Activated B cell treated with CpG ODN at 0.5 μM for 24 hours (primary cell): Measurements from ENCODE around the gene NRROS. TPM values are rescaled to one million over a fixed set of nuclear protein-coding genes. Genes with fewer than 3 reads are reported as not detected.

Source experiments
- ATAC-seq: fragments of 200-7000 bp; cut with Tn5 transposase; one replicate; pipeline ENCODE4 v1.10.0; 2021; ENCODE audit warnings: low read depth, mild to moderate bottlenecking, moderate library complexity
- CTCF ChIA-PET: fragments of 350-600 bp; sonication (Branson Sonifier 250); formaldehyde crosslinking; loops from one replicate; lab custom pipeline; 2021; ENCODE audit warnings: antibody characterized with exemption; lab: Charles Lee
- POLR2A ChIA-PET: fragments of 350-600 bp; sonication (Branson Sonifier 250); formaldehyde crosslinking; loops from one replicate; lab custom pipeline; 2021; ENCODE audit warnings: antibody characterized with exemption; lab: Charles Lee
- DNase-seq: peaks from one replicate; pipeline ENCODE4 v3.0.0; 2022
- H3K27ac Mint-ChIP-seq: one replicate; pipeline ENCODE4 v1.8.0; 2020; ENCODE audit warnings: mixed read lengths
- H3K27me3 Mint-ChIP-seq: one replicate; pipeline ENCODE4 v1.8.0; 2021; ENCODE audit warnings: mixed read lengths
- H3K36me3 Mint-ChIP-seq: one replicate; pipeline ENCODE4 v1.8.0; 2021; ENCODE audit warnings: low read depth, mixed read lengths
- H3K4me1 Mint-ChIP-seq: one replicate; pipeline ENCODE4 v1.8.0; 2021; ENCODE audit warnings: mixed read lengths
- H3K4me3 Mint-ChIP-seq: one replicate; pipeline ENCODE4 v1.8.0; 2020; ENCODE audit warnings: mild to moderate bottlenecking, mixed read lengths
- H3K9me3 Mint-ChIP-seq: one replicate; pipeline ENCODE4 v1.8.0; 2020; ENCODE audit warnings: mixed read lengths
- intact Hi-C: fragments of 100-400 bp; cut with micrococcal nuclease; formaldehyde crosslinking; loops from one replicate; pipeline ENCODE4 v1.15.1; 2024
- total RNA-seq: library from RNA; stranded (reverse); gene quantifications from 2 replicates; pipeline ENCODE4 v1.2.3, GENCODE V29; 2022
- TF ChIP-seq, protein P1 (sequence below): fragments of 200-600 bp; IDR thresholded peaks from one replicate; pipeline ENCODE4 v1.8.0; 2022; ENCODE audit warnings: antibody characterized with exemption, mild to moderate bottlenecking

Gene NRROS
- total RNA-seq, 1 donor from 2014 or later: 92.4 TPM

DNA sequence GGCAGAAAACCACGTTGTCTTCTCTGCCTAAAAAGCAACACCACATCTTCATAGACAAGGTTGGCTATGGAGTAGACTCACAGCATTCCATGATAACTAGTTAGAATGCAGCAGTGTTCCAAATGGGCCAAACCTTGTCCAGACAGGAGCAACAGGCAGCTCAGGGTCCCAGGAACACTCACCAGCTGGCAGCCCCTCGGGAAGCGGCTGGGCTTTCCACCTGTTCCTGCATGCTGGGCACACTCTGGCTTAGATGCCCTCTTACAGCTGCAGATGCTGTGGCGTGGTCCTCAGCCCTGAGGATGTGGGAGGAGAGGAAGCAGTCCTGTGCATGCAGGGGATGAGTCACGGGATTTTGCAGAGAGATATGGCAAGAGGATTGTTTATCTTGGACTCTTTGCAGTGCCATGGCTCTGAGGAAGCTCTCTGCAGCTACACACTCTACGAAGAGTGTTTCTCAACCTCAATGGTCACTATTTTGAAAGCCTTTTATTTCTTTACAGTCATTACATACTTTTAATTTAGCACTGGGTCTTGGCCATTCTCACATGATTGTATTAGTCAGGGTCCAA lies 11.3 kb downstream of the NRROS start:
- no peaks in the 10 kb centered on the region for H3K9me3 Mint-ChIP-seq
- peaks cover 68% of the 10 kb centered on the region for H3K4me1 Mint-ChIP-seq
- ChIA-PET POLR2A (interaction anchor here (0.6 to 1.5 kb wide), 2 partner anchors 11 to 43 kb away, joined by 3 to 5 read pairs; partner anchors contain the start of gene NRROS), CTCF (no interaction called here)
- H3K27me3 Mint-ChIP-seq: no peaks in the 10 kb centered on the region
- DNase-seq: no peak
- intact Hi-C loops: no loop called here
- H3K27ac Mint-ChIP-seq: no peak overlapping the region
- TF ChIP-seq, protein P1, sequence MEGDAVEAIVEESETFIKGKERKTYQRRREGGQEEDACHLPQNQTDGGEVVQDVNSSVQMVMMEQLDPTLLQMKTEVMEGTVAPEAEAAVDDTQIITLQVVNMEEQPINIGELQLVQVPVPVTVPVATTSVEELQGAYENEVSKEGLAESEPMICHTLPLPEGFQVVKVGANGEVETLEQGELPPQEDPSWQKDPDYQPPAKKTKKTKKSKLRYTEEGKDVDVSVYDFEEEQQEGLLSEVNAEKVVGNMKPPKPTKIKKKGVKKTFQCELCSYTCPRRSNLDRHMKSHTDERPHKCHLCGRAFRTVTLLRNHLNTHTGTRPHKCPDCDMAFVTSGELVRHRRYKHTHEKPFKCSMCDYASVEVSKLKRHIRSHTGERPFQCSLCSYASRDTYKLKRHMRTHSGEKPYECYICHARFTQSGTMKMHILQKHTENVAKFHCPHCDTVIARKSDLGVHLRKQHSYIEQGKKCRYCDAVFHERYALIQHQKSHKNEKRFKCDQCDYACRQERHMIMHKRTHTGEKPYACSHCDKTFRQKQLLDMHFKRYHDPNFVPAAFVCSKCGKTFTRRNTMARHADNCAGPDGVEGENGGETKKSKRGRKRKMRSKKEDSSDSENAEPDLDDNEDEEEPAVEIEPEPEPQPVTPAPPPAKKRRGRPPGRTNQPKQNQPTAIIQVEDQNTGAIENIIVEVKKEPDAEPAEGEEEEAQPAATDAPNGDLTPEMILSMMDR: no peak
- ATAC-seq: no peak
- H3K4me3 Mint-ChIP-seq: no peak overlapping the region
- peaks cover 86% of the 10 kb centered on the region for H3K36me3 Mint-ChIP-seq

- no peak for ATAC-seq
- TF ChIP-seq, protein P1: no peak
- intact Hi-C loops: no loop called here
- no peak overlapping the region for H3K27ac Mint-ChIP-seq
- H3K4me3 Mint-ChIP-seq: no peak overlapping the region
- no peak for DNase-seq
- no peaks in the 10 kb centered on the region for H3K27me3 Mint-ChIP-seq
- ChIA-PET POLR2A (no interaction called here), CTCF (no interaction called here)
- H3K9me3 Mint-ChIP-seq: no peaks in the 10 kb centered on the region
- H3K4me1 Mint-ChIP-seq: peaks cover 58% of the 10 kb centered on the region
- peaks cover 86% of the 10 kb centered on the region for H3K36me3 Mint-ChIP-seq
These were observed 12.3 kb downstream of the NRROS start for GRCh38 chr3:196651819-196652218.

DNA sequence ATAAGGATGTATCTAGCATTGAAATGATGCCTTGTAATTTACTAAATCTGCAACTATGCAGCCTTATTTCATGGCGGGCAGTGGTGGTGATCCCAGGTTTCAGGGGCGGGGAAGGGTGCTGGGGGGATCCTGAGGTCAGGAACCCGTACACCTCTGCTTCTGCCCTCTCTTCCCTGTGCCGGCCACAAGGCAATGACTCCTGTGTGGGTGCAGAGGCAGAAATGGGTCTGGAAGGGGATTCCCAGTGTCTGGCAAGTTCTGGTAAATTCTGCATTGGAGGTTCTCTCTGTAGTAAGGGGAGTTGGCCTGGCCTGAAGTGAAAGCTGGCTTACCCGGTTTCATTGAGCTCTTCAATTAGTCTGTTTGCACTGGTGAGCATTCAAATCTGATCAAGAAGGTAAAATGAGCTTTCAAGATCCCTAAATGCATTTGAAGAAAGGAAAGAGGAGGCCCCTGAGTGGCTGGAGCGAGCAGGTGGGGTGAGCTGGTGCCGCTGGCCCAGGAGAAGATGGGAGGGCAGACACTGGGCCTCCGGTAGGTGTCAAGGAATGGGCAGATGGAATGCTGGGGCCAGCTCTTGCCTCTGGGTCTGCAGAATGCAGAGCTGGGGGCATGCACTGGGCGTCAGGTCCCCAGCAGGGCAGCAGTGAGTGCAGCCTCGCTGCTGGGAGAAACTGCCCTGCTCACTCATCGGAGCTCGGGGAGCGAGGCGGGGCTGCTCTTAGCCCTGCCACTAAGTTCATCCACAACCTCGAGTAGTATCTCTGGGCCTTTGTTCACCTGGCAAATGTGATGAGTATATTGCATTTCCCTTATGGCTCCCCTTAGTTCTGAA lies 13.7 kb downstream of the NRROS start:
- peaks cover 92% of the 10 kb centered on the region for H3K36me3 Mint-ChIP-seq
- no peak overlapping the region for H3K27ac Mint-ChIP-seq
- ChIA-PET CTCF (no interaction called here), POLR2A (interaction anchor here (2.5 kb wide), 1 partner anchor 14 kb away, joined by 7 read pairs; the partner anchor contains the start of gene NRROS)
- peaks cover 51% of the 10 kb centered on the region for H3K4me1 Mint-ChIP-seq
- no peaks in the 10 kb centered on the region for H3K27me3 Mint-ChIP-seq
- TF ChIP-seq, protein P1: no peak
- no peak for DNase-seq
- H3K4me3 Mint-ChIP-seq: no peak overlapping the region
- intact Hi-C loops: no loop called here
- no peak for ATAC-seq
- no peaks in the 10 kb centered on the region for H3K9me3 Mint-ChIP-seq

- DNase-seq: no peak
- CTCF ChIA-PET: interaction anchor here (0.8 kb wide), 1 partner anchor 44 kb away, joined by 3 read pairs; no protein-coding TSS in a partner anchor
- H3K36me3 Mint-ChIP-seq: peaks cover 93% of the 10 kb centered on the region
- POLR2A ChIA-PET: interaction anchor here (1.4 to 2.5 kb wide), 2 partner anchors 10 to 15 kb away, joined by 4 to 7 read pairs; partner anchors contain the start of gene NRROS
- no peak overlapping the region for H3K4me3 Mint-ChIP-seq
- no peak for ATAC-seq
- TF ChIP-seq, protein P1: no peak
- intact Hi-C loops: no loop called here
- no peak overlapping the region for H3K27ac Mint-ChIP-seq
- no peaks in the 10 kb centered on the region for H3K9me3 Mint-ChIP-seq
- H3K27me3 Mint-ChIP-seq: no peaks in the 10 kb centered on the region
- H3K4me1 Mint-ChIP-seq: peaks cover 42% of the 10 kb centered on the region
These were observed 14.7 kb downstream of the NRROS start for GRCh38 chr3:196654006-196654734.
